Measurements from ENCODE around the gene CCDC69. TPM values are rescaled to one million over a fixed set of nuclear protein-coding genes. Genes with fewer than 3 reads are reported as not detected.

Gene CCDC69
- total RNA-seq, 1 donor from 2014 or later, result 0.78 TPM

DNA sequence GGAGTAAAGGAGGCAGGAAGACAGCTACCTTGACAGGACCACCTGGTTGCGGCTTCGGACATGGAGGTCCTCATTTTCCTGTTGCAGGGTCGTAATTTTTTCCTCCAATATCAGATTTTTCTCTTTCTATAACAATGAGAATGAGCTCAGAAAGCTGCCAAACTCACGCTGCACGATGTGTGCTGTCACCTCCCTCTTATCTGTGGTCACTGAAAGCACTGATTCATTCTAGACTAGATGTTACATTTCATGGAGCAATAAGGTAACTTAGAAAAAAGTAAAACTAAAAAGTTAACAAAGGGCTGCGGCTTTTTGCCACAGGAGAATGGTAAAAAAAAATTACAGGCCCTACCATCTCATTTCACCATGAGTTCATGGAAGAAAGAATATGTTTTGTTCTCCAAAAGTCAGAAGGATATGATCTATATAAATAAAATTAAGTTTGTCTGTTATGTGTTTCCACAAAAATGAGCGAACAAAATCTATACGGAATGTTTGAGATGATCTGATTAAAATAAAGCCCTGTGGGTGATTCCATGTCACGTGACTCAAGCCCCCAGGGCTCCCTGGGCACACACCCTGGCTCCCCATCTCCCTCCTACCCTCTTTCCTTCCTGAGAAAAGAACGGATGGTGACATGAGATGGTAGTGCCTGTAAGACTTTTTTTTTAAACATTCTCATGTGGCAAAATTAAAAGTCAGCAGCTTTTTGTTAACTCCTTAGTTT, 39.4 kb downstream of the CCDC69 start:
- H3K4me1 Mint-ChIP-seq (ENCODE audit: unreplicated experiment), result no peaks in the 10 kb centered on the region
- peaks cover 8% of the 10 kb centered on the region for H3K9me3 Mint-ChIP-seq (ENCODE audit: unreplicated experiment)
- H3K27me3 Mint-ChIP-seq (ENCODE audit: unreplicated experiment), result peaks cover 20% of the 10 kb centered on the region
- no peak overlapping the region for H3K27ac Mint-ChIP-seq (ENCODE audit: unreplicated experiment)
- H3K36me3 Mint-ChIP-seq (ENCODE audit: unreplicated experiment), result no peaks in the 10 kb centered on the region
- TF ChIP-seq, protein P1, sequence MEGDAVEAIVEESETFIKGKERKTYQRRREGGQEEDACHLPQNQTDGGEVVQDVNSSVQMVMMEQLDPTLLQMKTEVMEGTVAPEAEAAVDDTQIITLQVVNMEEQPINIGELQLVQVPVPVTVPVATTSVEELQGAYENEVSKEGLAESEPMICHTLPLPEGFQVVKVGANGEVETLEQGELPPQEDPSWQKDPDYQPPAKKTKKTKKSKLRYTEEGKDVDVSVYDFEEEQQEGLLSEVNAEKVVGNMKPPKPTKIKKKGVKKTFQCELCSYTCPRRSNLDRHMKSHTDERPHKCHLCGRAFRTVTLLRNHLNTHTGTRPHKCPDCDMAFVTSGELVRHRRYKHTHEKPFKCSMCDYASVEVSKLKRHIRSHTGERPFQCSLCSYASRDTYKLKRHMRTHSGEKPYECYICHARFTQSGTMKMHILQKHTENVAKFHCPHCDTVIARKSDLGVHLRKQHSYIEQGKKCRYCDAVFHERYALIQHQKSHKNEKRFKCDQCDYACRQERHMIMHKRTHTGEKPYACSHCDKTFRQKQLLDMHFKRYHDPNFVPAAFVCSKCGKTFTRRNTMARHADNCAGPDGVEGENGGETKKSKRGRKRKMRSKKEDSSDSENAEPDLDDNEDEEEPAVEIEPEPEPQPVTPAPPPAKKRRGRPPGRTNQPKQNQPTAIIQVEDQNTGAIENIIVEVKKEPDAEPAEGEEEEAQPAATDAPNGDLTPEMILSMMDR (IDR thresholded peaks at IDR 0.05), result no peak
- no peak for DNase-seq (ENCODE audit: extremely low spot score, unreplicated experiment)
- H3K4me3 Mint-ChIP-seq (ENCODE audit: unreplicated experiment), result no peak overlapping the region

DNA sequence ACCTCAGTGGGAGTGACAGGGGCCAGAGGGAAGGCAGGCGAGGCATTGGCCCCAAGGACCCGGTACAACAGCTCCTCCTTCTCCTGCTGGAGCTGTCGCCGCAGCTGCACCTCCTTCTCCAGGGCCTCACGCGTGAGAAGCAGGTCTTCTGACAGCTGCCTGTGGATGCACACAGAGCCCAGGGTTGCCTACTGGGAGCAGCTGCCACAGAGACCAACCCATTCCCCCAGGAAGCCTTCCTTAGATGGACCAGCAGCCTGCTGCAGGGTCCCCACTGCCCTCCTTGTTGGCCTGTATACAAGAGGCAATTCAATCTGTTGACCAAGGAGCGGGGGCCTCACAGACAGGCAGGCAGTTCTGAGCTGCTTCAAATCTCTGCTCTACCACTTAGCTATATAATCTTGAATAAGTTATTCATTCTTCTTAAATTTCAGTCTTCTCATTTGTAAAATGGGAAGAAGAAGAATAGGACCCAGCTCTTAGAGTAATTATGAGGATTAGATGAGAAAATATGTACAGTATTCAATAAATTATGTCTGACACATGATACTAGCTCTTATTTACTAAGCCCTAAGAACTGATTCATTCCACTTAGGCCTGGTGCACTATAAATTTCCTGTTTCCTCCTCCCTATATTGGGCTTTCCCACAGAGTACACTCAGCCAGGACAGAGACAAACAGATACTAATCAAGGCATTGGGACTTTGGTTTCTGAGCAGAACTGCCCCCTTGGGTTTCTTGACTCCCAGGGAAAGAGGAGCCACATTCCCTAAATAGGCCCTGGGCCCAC, 40.2 kb downstream of the CCDC69 start:
- Mint-ChIP-seq H3K36me3 (ENCODE audit: unreplicated experiment) (no peaks in the 10 kb centered on the region), H3K4me1 (ENCODE audit: unreplicated experiment) (no peaks in the 10 kb centered on the region), H3K27me3 (ENCODE audit: unreplicated experiment) (peaks cover 16% of the 10 kb centered on the region), H3K27ac (ENCODE audit: unreplicated experiment) (no peak overlapping the region), H3K9me3 (ENCODE audit: unreplicated experiment) (no peaks in the 10 kb centered on the region), H3K4me3 (ENCODE audit: unreplicated experiment) (no peak overlapping the region)
- DNase-seq (ENCODE audit: extremely low spot score, unreplicated experiment), result no peak
- TF ChIP-seq, protein P1 (IDR thresholded peaks at IDR 0.05), result no peak

DNA sequence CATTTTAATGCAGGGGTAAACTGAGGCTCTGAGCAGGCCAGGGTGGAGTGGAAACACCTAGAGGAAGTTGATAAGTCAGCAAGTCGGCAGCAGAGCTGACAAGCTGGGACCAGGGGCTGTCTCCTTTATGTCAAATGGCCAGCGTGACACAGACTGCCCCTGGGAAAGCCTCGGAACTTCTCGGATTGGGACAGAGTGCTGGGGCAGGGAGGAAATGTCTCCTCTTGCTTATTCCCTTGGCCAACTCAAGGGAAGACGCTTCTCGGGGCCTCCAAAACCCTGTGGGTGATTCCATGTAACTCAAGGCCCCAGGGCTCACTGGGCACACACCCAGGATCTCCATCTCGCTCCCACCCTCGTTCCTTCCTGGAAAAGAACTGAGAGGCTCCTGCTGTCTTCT, 40.9 kb downstream of the CCDC69 start:
- Mint-ChIP-seq H3K27ac (ENCODE audit: unreplicated experiment) (no peak overlapping the region), H3K4me1 (ENCODE audit: unreplicated experiment) (no peaks in the 10 kb centered on the region), H3K9me3 (ENCODE audit: unreplicated experiment) (no peaks in the 10 kb centered on the region), H3K27me3 (ENCODE audit: unreplicated experiment) (peaks cover 18% of the 10 kb centered on the region), H3K4me3 (ENCODE audit: unreplicated experiment) (no peak overlapping the region), H3K36me3 (ENCODE audit: unreplicated experiment) (no peaks in the 10 kb centered on the region)
- TF ChIP-seq, protein P1 (IDR thresholded peaks at IDR 0.05), result no peak
- DNase-seq (ENCODE audit: extremely low spot score, unreplicated experiment), result no peak

DNA sequence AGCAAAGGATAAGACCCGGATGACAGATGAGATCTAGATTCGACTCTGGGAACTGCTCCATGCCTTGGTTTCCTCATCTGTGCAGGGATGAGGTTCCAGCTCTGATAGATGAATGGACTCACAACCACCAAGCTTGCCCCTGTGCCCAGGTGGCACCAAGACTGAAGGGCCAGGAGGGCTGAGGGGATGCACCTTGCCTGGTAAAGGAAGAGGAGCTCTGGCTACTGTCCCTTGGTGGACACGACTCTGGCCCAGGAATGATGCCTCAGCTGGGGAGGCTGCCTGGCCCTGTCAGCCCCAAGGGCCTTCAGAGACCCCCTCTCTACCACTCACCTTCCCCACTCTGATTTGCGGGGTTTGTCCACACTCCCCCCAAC, 41.4 kb downstream of the CCDC69 start:
- DNase-seq (ENCODE audit: extremely low spot score, unreplicated experiment), result no peak
- TF ChIP-seq, protein P1 (IDR thresholded peaks at IDR 0.05), result no peak
- Mint-ChIP-seq H3K27me3 (ENCODE audit: unreplicated experiment) (peaks cover 18% of the 10 kb centered on the region), H3K9me3 (ENCODE audit: unreplicated experiment) (no peaks in the 10 kb centered on the region), H3K4me3 (ENCODE audit: unreplicated experiment) (no peak overlapping the region), H3K36me3 (ENCODE audit: unreplicated experiment) (no peaks in the 10 kb centered on the region), H3K27ac (ENCODE audit: unreplicated experiment) (no peak overlapping the region), H3K4me1 (ENCODE audit: unreplicated experiment) (no peaks in the 10 kb centered on the region)

DNA sequence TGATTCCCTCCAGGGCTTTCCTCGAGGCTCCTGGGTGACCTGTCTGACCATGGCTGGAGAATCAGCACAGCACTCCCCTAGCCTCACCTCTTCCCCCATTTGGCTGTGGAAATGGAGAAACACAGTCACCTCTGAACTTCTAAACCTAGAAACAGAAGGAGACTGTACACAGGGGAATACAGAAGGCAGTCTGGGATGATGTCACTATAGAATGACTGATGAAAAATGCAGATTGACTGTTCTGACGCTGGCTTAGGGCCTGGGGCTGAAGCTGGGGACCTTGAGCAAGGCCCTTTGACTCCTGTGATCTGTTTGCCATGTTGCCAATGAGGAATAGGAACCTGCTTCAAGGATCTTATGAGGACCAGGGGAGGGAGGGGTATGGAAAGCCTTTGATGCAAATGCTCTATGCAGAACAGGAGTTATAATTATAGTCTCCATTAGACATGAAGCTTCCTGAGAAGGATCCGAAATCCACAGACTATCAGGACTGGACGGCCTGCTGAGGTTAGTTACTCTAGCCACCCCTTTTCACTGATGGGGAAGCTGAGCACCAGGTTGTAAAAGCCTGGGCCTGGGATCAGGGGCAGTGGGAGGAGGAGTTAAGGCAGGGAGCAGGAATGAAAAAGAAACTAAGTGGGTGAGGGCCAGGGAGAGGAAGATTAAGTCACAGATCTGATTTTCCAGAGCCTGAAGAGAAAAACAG, 41.9 kb downstream of the CCDC69 start:
- Mint-ChIP-seq H3K27ac (ENCODE audit: unreplicated experiment) (no peak overlapping the region), H3K27me3 (ENCODE audit: unreplicated experiment) (peaks cover 18% of the 10 kb centered on the region), H3K4me1 (ENCODE audit: unreplicated experiment) (no peaks in the 10 kb centered on the region), H3K4me3 (ENCODE audit: unreplicated experiment) (no peak overlapping the region), H3K36me3 (ENCODE audit: unreplicated experiment) (no peaks in the 10 kb centered on the region), H3K9me3 (ENCODE audit: unreplicated experiment) (no peaks in the 10 kb centered on the region)
- DNase-seq (ENCODE audit: extremely low spot score, unreplicated experiment), result no peak
- TF ChIP-seq, protein P1 (IDR thresholded peaks at IDR 0.05), result no peak
